ENCODE measurements around the gene LRRC74B. TPM values are rescaled to one million over a fixed set of nuclear protein-coding genes. Genes with fewer than 3 reads are reported as not detected.
"Not testable (repeated sequence)": the region's sequence is repeated elsewhere in the genome, so short reads cannot be mapped to it uniquely, and the experiment has no call there.

LRRC74B gene
- total RNA-seq, 1 donor from 2014 or later: under 0.01 TPM

DNA sequence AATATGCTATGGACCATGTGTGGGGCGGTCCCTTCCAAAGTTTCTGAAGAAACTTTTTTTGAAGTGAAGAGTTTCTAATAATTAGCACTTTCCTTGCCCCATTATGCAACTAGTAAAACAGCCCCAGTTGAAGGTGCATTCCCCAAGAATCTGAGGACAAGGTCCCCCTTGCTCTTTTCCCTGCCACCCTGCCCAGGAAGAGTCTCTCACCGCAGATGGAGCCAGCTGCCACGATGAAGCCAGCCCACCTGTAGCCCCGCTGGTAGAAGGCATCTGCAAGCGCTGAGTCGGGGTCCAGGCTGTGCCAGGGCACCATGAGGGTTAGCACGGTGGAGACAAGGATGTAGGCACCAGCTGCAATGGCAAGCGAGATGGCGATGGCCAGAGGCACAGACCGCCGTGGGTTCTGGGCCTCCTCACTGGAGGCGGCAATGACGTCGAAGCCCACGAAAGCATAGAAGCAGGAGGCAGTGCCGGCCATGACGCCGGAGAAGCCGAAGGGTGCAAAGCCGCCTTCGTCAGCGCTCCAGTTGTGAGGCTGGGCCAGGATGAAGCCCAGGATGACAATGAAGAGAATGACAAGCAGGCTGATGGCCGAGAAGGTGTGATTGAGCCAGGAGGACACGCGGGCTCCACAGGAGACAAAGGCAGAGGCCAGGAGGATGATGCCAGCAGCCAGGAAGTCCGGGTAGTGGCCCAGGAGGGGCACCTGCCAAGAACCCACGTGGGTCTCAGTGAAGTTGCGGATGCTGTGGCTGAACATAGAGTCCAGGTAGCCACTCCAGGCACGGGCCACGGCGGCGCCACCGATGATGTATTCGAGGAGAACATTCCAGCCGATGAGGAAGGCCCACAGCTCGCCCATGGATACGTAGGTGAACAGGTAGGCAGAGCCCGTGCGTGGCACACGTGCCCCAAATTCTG is 14.9 kb upstream of the LRRC74B start:
- DNase-seq (ENCODE audit: low spot score in 2 of 2): no peak

DNA sequence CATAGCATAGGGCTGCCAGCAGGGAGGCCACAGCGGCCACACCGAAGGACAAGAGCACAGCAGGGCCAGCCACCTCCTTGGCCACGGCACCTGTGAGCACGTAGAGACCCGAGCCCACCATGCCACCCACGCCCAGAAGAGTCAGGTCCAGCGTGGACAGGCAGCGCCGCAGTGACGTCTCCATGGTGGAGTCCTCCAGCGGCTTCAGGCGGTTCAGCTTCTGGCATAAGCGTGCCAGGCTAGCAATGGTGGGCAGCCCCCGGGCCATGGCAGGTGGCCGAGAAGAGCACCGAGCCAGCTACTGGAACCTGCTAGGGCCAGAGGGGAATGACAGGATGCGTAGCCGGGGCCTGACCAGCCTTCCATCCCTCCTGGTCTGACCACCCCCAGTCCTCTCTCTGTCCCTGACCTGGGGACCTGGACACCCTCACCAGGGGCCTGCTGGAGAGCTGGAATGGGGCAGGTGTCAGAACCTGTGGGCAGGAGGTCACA is 14.2 kb upstream of the LRRC74B start:
- FAIRE-seq (no peak), DNase-seq (ENCODE audit: low spot score in 2 of 2) (no peak)

More for the DNA sequence above, 14.9 kb upstream of the LRRC74B start:
- no peak for FAIRE-seq

DNA sequence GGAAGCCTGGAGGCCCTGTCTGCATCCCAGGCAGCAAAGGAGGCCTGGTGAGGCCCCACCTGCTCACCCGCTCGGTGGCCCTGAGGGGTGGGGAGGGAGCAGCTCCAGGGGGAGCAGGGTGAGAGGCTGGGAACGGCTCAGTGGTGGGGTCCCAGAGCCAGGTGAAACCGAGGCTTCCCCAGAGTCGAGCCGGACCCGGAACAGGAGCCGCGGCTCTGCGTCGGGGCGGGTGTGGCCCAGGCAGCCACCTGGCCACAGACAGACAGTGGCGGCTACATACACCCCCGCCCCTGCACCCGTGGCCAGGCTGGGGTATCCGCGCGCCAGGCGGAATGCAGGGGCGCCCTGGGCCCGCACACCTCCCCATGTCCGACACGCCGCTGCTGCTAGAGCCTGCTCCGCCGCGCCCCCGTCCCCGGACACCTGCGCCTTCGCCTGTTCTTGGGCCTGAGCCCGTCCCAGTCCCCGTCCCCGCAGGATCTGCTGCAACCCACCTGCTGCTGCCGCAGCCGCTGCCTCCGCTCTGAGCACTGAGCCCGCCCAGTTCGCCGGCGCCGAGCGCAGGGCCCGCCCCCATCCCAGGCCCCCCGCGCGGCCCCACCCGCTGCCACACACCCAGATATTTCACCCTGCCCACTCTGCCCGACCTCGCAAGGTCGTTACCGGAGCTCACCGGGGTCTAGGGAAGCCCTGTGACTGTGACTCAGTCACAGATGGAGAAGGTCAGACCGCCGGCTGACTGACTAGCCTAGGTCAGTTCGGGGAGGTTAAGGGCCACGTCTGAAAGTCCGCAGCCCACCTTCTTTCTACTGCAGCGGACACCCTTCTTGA is 13.5 kb upstream of the LRRC74B start, which contains the start of gene SLC7A4:
Gene SLC7A4 (minus strand): TSS at position 525 of the 831 bp plus-strand sequence. CDS start 749 bp downstream, outside the sequence.
- peak in 1 of 2 donors; percentile 50 for DNase-seq (ENCODE audit: low spot score in 2 of 2)
- FAIRE-seq: no peak

DNA sequence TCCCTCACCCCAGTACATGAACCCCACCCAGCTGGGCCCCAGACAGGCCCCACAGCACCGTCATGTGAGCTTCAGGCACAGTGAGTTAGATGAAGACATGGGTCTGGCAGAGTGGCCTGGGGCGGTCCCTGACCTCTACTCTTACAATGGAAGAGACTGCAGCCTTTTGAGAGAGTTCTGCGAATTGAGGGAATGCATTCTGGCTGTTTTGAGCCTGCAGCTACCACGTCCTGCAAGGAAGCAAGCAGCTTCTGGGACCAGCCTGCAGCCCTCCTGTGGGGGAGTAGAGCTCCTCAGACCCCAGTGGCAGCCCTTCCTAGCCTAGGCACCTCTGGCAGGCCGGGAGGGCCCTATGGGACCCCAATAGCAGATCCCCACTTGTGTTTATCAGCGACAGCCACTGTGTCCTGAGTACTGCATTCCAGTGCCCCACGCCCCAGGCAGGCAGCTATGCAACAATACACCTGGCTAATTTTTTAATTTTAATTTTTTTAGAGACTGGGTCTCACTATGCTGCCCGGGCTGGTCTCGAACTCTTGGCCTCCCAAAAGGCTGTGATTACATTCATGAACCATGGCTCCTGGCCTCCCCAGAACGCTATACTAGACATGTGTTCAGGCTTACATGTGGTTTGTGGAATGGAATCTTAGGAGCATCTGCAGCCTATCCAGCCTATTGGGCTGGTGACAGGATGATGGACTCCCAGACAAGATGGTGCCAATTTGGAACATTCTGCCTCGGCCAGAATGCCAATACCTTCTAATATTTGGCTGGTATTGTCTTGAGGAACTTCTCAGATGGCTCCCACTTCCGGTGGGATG is 12.7 kb upstream of the LRRC74B start:
- DNase-seq (ENCODE audit: low spot score in 2 of 2) (no peak), FAIRE-seq (no peak)

DNA sequence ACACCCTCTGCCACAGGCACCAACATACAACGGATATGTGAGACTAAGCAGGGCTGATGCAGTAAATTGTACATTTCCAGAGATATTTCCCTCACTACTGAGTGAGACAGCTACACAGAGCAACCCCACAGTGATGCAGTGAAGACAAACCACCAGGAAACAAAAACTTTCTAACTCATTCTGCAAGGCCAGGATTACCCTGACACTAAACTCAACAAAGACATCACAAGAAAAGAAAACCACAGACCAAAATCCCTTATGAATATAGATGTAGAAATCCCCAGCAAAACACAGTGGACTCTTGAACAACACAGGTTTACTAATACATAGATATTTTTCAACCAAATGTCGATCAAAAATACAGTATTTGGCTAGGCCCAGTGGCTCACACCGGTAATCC is 11.9 kb upstream of the LRRC74B start:
- FAIRE-seq (no peak), DNase-seq (ENCODE audit: low spot score in 2 of 2) (no peak)

DNA sequence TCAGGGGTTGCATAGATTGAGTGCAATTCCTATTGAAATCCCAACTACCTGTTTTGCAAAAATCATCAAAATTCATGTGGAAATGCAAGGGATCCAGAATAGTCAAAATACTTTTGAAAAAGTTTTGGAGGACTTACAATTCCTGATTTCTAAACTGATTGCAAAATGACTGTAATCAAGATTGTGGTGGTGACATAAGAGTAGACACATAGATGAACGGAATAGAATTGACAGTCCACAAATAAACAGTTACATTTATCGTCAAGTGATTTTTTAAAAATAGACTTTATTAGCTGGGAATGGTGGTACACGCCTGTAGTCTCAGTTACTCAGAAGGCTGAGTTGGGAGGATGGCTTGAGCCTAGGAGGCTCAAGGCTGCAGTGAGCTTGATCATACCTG is 10.8 kb upstream of the LRRC74B start:
- DNase-seq (ENCODE audit: low spot score in 2 of 2) (no peak), FAIRE-seq (no peak)

DNA sequence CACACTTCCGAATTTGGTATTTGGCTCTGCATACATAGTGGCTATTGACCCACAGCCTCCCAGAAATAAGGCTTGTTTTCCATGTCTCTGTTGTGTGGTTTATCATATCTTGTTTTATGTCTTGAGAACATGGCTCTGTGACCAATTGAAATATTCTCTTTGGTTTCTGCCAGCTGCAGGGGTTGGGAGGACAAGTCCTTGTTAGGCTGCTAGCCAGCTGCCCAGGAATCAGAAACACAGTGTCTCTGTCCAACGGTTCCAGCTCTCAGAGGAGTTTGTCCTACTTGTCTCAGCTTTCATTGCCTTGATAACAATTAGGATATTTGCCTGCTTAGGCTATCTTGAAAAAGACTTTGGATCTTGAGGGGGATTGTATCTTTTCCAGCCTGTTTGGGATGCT is 7.3 kb upstream of the LRRC74B start:
- no peak for DNase-seq (ENCODE audit: low spot score in 2 of 2)
- FAIRE-seq: no peak

DNA sequence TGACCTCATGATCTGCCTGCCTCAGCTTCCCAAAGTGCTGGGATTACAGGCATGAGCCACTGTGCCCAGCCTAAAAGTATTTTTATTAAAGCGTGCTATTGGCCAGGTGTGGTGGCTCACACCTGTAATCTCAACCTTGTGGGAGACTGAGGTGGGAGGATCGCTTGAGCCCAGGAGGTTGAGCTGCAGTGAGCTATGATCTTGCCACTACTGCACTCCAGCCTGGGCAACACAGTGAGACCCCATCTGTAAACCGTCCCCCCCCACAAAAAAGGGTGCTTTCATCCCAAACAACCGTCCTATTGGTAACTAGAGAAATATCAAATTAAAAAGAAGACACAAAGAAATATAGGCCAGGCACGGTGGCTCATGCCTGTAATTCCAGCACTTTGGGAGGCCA is 6.6 kb upstream of the LRRC74B start:
- FAIRE-seq; DNase-seq (ENCODE audit: low spot score in 2 of 2): not testable (repeated sequence)

DNA sequence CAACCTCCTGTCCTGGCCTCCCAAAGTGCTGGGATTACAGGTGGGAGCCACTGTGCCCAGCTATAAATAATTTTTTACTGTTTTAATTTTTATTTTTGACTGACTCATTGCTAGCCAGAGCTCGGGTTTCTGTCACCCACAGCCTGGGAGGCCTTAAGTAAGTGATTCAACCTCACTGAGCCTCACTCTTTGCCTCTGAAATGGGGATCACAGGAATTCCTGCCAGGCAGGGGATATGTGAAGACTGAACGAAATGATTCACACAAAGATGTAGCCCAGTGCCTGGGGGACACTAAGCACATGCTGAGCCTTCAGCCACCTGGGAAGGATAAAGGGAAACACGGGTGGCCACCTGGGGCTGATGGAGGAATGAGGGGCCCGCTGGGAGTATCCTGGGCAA is 3.8 kb upstream of the LRRC74B start:
- DNase-seq (ENCODE audit: low spot score in 2 of 2) (no peak), FAIRE-seq (no peak)

DNA sequence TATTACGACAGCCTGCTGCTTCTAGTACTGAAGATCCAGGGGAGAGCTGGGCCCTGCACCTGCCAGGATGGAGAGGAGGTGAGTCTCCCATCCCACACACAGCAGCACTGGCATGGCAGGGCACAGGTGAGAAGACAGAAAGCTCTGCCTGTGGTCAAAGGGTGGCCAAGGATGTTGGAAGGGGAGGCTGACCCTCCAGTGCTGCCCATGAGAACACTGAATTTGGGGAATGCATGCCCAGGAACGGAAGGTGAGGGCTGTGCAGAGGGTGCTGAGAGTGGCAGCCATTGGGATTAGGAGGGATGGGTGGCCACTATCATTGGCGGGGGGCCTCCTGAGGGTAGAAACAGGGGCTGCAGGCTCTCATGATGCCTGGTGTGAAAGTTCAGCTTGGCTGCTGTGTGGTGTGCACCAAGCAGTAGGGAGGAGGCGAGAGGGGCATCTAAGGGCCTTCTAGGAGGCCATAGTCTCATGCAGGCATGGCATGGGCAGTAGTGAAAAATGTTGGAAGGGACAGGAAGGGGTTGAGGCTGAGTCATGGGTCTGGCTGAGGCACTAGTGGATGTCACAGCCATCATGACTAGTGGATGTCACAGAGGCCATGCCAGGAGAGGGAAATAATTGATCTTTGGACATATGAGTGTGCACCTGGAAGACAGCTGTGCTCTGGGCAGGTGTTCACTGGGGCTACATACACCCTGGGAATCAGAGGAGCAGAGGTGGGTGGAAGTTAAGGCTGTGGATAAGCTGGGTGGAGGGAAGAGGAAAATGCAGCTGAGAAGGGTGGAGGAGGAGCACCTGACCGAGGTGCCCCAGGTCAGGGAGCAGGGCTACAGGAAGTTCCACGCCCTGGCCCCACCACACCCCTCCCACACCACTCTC is 2.5 kb upstream of the LRRC74B start:
- DNase-seq (ENCODE audit: low spot score in 2 of 2): no peak
- no peak for FAIRE-seq

DNA sequence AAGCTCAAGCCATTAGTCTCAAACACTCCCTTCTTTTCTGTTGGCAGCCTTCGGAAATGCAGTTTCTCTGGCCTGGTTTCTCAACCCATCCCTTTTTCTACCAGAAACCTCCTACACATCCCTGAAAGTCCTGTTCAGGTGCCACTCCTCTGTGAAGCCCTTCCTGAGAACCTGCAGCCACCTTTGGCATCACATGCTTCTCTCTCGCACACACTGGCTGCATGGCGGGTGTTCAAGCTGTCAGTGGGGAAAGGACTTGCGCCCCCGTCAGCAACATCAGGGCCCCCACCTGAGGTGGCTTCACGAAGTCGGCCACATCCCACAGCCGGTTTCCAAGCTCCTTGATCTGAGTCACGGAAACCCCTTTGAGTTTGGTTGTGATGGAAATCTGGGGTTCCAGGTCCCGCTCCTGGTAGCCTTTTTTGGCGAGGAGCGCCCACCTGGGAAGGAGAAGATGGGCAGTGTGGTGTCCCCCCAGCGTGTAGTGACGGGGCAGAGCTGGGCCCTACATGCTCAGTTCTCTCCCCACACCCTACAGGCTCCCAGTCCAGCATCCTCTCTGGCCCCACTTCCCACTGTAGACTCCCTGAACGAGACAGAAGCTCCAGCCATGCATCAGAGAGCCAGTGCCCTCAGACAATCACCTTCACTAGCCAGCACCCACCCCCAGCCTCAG is 1.7 kb upstream of the LRRC74B start:
- DNase-seq (ENCODE audit: low spot score in 2 of 2): no peak
- FAIRE-seq: no peak

DNA sequence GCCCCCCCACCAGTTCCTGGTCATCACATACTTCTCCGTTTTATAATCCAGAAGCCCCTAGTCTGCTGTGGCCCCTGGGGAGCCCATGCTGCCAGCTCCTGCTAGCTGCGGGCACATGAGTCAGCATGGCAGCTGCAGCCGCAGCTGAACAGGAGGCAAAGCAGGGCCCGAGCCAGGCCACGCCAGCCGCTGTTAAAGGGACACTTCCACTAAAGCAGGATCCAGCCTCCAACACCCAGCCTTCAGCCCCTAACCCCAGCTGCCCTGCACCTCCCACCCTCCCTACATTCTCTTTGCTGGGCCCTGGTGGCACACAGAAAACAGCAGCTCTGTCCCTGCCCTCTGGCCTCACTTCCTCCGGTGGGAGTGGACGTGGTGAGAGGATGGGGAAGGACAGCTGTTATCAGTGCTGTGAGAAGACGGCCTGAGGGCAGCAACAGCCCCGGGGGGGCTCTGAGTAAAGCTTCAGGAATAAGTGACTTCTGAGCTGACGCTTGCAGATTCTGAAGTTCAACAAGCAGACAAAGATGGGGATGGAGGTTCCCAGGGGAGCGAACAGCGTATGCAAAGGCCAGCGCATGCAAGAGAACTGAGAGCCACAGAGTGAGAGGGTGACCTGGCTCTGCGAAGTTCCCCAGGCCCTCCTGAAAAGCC is 688 bp upstream of the LRRC74B start:
- no peak for FAIRE-seq
- no peak for DNase-seq (ENCODE audit: low spot score in 2 of 2)

DNA sequence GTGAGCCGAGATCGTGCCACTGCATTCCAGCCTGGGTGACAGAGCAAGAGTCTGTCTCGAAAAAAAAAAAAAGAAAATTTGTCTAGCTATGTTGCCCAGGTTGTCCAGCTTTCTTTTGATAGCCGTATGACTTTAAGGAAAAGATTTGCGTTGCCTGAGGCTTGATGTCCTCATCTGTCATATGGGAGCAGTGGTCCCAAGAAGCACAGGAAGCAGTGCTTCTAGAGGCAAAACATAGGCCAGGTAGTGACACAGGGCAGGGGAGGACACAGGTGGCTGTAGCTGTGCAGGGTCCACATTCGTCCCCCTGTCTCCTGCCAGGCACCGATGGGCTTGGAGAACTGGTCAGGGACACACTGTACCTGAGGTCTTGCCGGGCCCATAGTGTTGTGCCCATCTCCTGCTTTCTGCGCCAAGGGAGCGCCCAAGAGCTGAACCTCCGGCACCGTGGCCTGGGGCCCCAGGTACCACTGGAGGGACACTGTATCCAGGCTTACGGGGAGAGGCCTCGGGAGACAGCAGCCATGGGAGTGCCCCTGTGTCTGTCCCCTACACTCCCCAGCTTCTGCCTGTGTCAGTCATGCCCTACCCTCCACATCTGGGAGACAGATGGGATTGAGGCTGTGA is 1.4 kb downstream of the LRRC74B start:
- FAIRE-seq: no peak
- no peak for DNase-seq (ENCODE audit: low spot score in 2 of 2)

DNA sequence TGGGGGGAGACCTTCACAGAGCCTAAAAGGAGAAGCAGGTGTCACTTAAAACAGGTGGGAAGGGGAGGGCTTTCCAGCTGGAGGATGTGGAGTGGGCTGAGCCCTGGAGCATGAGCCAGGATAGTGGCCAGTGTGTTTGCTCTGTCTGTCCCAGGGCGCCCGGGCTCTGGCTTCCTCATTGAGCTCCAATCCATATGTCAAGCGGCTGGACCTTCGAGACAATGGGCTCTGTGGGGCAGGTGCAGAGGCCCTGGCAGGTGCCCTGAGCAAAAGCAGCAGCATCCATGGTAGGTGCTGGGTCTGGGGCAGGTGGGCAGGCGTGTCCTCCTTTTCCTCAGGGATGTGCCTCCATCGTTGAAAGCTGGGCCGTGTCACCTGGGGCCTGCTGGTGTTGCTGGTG is 2.0 kb downstream of the LRRC74B start:
- FAIRE-seq (no peak), DNase-seq (ENCODE audit: low spot score in 2 of 2) (no peak)

DNA sequence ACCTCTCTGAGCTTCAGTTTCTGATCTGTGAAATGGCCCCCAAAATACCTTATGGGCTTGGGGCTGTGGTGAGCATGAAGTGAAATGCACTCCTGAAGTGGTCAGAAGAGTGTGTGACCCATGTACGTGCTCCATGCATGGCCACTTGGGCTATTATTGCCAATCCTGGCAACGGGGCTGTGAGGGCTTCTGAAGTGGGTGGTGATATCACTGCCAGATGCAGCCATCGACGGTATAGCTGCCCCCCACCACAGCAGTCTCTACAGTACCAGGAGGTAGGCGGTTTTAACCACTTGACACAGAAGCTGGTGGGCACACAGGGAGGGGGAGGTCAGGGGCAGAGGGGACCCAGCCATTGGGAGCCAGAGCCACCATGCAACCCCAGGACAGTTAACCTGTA is 2.7 kb downstream of the LRRC74B start:
- not testable (repeated sequence) for FAIRE-seq; DNase-seq (ENCODE audit: low spot score in 2 of 2)

DNA sequence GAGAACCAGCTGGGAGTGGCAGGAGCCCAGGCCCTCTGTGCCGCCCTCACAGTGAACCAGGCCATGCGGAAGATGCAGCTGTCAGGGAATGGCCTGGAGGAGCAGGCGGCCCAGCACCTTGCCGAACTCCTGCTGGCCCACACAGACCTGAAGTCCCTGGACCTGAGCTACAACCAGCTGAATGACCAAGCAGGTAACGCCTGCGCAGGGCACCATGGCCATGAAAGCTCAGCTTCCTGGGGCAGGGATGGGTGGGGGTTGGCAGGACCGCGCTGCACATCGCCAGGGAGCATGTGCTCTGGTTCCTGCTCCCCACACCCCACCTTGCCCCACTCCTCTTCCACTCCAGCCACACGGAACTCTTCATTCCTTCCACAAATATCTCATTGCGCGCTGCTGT is 3.2 kb downstream of the LRRC74B start:
- not testable (repeated sequence) for FAIRE-seq

DNA sequence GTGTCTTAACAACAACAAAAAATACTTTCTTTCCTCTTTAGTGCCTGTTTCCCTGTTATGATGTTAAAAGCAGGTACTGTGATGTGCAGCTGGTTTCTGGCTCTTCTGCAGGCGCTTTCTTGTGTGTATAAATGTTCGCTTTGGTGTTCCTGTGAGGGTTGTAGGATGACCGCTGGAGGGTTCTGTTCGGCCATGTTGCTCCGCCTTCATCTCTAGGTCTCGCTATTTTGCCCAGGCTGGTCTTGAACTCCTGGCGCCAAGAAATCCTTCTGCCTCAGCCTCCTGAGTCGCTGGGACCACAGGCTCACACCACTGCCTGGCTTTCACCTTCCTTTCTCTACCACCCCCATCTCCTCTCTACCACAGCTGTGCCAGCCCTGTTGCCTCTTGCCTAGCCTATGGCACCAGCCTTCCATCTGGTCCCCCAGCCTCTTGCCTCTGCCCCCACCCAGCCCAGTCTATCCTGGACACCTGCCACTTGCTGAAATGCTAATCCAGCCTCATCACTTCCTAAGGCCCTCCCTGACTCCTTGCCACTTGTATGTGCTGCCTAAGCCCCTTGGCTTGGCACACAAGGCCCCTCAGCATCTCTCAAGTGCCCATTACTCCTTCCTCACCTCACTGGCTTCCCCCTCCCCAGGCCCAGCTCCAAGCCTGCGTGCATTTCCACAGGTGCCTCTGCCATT is 5.5 kb downstream of the LRRC74B start:
- FAIRE-seq: no peak
- no peak for DNase-seq (ENCODE audit: low spot score in 2 of 2)

More for the DNA sequence above, 3.2 kb downstream of the LRRC74B start:
- DNase-seq (ENCODE audit: low spot score in 2 of 2): not testable (repeated sequence)

Data from frontal cortex (tissue), 4 donors.